IPS-NIHi11 (cell line): ENCODE measurements around the gene HPCAL4.
A peak's percentile ranks its signal among the peaks of the same experiment; 100 is the strongest.

Source experiments
- DNase-seq: peaks from one replicate; pipeline ENCODE4 v3.0.0; 2012; ENCODE audit warnings: mixed read lengths, low spot score

HPCAL4 gene

DNA sequence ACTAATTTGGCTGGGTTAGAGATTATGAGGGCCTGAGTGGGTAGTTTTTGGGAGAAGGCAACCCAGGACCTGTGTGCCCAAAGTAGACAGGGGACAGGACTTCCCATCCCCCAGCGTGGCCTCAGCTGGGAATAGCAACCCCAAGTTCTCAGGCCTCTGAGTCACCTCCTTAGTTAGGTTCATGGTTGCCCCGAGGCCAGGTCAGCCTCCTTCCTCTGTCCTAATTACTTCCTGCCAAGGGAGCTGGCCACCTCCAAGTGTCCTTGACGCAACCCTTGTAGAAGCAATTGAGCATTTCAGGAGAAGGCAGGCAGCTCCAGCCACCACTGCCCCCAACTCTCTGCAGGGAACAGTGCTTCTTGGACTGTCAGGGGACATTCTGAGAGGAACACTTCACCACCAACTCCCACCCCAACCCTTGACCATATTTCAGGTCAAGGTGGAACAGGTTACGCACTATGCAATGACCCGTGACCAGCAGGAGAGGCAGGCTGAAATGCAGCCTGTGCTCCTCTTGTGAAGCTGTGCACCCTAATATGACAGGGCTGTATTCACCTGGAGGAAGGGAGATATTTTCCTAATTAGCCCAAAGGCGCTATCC is 14.2 kb downstream of the HPCAL4 start:
- no peak for DNase-seq

DNA sequence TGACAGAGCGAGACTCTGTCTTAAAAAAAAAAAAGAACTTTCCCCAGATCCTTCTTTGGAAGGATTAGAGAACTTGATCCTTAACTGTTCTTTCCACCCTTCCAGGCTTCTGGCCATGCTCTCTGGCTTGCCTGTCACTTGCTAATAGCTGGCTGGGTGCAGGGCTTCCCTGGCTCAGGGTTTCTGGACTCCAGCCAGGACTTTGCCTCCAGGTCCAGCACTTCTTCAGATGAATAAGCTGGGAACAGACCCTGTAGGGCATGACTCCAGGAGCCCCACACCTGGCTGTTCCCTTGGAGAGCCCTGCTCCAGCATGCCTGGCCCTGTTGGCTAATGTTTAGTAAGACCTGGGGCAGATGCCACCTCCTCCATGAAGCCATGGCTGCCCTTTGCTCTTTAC is 16.0 kb downstream of the HPCAL4 start:
- DNase-seq: no peak

DNA sequence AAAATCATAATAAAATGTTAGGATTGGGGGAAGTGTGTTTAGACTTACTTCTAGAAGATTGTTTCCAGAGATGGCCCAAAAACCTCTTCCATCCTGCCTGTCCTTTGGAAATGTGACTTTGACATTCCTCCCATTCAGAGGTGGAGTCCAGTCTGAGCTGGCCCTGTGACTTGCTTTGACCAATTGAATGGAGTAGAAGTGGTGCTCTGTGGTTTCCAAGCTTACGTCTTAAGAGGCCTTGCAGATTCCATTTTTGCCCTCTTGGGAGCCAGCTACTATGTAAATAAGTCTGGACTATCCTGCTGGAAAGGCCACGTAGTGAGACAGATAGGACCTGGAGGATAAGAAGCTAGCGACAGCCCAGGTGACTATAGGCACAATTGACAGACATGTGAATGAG is 18.0 kb downstream of the HPCAL4 start:
- no peak for DNase-seq

DNA sequence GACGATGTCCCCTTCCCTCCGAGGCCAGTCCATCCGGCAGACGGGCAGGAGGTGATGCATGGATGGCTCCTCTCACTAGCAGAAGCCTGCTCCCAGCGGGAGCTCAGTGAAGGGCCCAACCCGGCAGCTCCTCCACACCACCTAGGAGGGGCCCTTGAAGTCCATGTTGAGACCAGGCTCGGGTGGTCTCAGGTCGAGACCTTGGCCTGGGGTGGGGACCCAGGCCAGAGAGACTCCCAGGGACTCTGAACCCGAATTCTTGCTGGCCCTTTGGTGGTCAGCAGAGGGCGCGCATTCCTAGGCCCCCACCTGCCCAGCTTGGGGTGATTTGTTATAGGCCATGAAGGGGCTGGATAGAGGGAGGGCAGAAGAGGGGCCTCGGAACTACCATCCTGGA is 18.7 kb downstream of the HPCAL4 start:
- DNase-seq: peak; percentile 73

DNA sequence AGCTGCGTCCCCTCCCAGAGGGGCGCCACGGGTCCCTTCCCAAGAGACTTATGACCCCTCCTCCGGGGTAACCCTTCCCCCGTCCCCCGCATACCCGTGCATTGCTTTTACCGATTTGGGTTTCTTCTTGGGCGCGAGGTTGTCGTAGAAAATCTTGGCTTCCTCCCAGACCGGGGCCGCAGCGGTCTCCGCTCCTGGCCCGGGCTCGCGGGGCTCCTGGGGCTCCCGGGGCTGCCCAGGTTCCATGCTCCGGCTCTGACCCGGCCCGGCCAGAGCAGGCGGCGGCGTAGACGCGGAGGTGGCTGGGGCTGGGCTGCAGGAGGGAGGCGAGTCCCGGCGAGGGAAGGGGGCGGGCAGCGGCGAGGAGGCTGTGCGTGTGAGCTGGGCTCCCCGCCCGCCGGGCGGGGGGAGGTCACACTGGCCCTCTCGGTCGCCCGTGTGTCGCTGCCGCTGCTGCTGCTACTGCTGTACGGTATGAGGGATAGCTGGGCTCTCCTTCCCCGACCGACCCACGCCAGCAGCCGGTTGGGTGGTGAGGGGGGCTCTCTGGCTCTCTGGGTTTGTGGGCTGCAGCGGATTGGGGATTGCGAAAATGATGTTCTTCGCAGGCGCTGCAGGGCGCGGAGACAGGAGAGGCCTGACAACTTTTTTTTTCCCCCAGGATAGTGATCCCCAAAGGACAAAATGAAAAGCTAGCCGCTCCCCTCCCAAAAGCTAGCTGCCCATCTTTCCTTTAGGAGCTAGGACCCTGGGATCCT is 19.3 kb downstream of the HPCAL4 start, which contains the start of gene NT5C1A:
NT5C1A (minus strand) TSS at position 315 of the 758 bp plus-strand sequence; CDS start at position 246, 69 bp downstream.
- peak; percentile 77 for DNase-seq

DNA sequence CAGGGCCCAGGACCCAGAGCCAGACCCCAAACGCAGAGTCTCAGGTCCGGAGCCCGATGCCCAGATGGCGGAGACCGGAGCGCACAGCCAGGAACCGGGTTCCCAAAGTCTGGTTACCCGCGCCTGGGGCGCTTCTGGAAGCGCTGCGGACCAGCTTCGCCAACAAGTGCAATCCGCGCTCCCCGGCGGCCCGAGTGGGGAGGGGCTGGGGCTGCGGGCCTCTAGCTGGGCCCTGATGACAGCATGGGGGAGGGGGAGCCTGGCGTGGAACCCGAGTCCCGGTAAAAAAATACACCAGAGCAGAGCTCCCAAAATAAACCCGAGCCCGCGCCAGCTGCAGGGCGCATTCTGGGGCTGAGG is 19.8 kb downstream of the HPCAL4 start:
- DNase-seq: peak; percentile 69

DNA sequence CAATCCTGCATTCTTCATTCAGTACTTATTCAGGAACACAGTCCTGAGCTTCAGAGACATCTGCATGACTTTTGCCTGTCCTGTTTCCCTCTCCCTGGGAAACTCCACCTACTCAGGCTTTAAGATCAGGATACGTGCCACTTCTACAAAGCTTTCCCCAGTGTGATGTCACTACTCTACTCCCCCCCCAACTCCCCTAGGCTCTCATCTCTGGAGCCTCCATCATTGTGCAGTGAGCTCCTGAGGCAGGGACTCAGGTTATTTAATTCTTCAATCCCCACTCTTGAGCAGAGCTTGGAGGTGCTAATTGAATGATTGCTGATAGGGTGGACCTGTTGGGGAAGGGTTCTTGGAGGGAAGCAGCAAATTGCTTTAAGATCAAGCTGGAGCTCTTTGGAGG is 20.5 kb downstream of the HPCAL4 start:
- no peak for DNase-seq

DNA sequence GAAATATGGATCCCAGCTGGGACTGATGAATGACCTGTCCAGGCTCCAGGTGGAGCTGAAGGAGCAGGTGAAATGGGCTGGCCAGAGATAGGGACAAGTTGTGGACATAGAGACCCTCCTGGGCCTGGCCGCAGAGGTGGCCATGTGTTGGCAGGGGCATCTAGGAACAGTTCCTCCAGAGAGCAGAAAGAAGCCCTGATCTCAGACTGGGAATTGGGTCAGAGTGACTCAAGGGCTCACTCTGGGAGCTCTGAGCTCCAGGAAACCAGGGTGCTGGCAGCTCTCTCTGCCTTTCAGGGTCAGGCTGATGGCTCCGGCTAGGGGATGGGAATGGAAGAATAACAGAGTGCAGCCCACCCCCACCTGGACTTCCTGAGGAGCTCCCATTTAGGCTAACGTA is 22.3 kb downstream of the HPCAL4 start:
- DNase-seq: no peak

DNA sequence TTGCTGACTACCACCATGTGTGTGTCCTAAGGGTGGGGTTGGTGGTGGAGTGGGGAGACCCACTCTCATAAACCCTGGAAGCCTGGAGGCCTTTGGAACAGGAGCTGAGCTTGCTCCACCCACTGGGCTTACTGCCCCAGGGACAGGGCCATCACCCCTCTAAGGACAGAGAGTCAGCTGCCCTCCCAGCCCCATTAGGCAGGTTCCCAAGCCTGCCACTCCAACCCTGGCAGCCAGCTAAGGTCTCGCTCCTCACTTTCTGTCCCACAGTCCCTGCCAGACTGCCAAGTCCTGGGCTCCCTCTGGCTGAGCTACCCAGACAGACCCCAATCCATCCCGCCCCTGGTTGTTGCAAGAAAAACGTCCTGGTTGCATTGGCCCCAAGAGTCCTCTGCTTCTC is 23.1 kb downstream of the HPCAL4 start:
- DNase-seq: no peak

DNA sequence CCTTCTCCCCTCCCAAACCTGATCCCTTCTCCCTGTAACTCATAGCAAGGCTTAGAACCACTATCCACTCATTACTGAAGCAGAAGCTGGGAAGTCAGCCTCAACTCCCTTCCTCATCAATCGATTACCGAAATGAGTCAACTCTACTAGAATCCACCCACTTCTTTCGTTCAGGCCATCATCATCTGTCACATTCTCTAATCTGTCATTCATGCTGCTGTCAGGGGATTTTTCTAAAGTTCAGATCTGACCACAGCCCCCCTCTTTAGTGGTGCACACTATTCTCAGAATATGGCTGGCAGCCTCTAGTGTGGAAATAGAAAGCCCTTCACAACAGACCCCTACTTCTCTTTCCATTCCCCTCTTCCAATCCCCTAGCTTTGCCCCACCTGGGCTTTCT is 24.5 kb downstream of the HPCAL4 start:
- no peak for DNase-seq

DNA sequence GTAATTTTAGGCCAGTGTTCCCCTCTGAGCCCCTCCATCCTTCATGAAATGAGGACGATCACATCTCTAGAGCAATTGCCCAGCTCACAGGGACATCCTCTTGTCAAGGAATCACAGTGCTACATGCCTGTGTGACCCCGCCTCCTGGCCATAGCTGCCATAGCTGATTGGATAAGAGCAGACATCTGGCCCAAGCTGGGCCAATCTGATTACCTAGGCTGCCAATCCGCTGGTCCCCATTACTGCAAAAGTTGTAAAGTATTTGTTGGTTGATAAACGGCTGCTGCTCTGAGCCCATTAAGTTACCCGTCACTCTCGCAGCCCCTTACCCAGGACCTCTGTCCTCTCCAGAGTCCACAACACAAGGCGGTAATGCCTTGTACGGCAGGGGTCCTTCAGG is 27.7 kb downstream of the HPCAL4 start:
- peak; percentile 44 for DNase-seq

DNA sequence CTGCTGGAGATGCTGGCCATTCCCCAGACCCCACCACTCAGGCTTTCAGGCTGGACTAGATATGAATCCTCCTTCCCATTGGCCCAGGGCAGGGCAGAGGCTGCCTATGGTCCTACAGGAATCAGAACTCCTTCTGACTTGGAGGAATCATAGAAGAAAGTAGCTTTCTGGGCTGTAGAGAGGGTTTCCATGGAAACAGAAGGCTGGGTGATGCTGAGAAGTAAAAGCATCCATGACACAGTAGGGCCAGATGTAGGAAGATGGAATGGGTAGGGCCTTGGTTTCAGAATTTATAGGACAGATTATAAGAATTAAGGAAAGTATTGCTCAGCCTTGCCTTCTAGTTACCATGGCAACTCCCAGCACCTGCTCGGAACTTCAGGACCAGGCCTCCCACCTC is 28.4 kb downstream of the HPCAL4 start:
- DNase-seq: no peak

DNA sequence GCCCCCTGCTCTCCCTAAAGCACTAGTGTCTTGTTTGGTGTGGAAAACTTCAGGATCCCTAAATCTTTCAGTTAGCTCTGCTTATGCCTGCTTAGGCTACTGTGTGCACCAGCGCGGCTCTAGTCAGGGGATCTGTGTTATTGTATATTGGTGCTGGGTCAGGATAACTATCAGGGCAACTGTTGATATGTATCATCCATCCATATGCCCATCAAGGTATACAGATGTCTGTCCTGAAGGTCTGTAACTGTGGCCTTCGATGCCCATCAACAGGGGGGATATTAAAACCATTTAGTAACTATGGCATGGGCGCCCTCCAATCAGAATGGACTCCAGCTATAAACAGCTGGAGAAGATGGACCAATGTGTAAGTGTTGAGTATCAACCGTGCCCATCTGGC is 31.7 kb downstream of the HPCAL4 start:
- no peak for DNase-seq

DNA sequence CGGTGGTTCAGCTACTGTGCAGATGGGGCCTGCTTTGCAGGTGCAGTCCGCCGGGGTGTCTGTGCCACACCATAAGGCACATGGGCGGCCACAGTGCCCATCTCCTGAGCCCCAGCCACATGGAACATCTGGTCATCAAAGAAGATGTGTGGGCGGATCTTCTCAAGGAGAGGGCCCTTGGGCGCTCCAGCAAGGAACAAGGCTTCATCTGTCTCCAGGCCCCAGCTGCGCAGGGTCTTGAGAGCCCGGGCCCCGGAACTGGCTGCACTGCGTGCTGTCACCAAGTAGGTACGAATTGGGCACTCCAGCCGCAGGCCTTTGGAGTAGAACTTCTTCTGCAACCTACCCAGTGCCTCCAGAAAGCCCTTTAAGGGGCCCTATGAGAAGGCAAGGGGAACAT is 32.1 kb downstream of the HPCAL4 start:
- DNase-seq: no peak

DNA sequence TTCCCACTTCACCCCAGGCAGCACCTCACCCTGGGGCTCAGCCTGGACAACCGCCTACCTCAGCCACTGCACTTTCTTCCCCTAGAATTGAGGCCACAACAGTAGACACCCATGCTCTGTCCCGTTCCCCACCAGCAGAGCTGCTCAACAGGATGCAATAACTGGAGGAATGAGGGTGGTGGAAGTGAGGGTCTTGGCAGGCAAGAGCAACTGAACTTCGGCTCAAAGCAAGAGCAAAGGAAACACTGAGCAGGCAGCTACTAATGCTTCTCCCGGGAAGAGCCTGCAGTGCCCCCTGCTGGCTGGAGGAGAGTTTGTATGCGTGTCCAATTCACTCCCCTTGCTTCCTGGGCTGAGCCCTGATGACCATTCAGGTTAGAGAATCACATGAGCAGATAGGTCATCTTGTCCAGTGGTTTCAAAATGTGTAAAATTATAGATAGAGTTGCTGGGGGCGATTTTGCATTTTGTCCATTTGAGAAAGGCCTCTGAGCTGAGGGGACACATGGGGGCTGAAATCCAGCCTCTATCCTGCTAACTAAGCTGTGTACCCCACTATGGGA is 33.2 kb downstream of the HPCAL4 start:
- peak; percentile 82 for DNase-seq

DNA sequence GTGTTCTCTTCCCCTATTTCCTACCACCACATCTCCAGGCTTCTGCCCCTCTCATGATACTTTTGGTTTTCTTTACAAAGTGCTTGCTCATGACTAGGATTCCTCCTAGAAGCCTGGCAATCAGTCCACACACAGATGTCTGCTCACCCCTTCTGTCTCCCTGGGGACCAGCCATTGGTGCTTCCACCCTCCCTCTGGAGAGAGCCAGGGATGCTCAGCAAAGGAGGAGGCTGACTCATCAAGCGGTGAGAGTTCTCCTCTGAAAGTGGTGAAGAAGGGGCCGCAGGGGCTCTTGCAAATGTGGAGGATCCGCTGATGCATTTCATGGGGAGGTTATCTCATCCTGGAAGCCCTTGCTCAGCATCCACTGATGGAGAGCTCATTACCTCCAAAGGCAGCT is 33.8 kb downstream of the HPCAL4 start:
- DNase-seq: no peak

DNA sequence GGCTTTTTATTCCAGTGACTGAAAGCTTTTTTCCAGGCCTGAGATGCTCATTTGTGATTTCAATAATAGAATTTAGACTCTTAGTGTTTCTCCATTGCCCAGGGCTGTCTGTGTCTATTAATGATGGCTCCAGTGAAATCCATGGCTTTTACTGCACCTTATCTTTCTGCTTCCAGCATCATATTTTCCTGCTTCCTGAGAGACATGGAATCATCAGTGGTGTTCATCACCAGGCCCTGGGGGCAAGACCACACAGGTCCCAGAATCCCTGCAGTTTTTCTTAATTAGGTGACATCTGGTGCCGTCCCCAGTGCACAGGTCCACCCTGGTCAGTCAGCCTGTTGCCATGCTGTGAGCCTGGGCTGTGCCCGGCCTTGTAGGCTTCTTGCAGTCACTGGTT is 34.8 kb downstream of the HPCAL4 start:
- DNase-seq: no peak

DNA sequence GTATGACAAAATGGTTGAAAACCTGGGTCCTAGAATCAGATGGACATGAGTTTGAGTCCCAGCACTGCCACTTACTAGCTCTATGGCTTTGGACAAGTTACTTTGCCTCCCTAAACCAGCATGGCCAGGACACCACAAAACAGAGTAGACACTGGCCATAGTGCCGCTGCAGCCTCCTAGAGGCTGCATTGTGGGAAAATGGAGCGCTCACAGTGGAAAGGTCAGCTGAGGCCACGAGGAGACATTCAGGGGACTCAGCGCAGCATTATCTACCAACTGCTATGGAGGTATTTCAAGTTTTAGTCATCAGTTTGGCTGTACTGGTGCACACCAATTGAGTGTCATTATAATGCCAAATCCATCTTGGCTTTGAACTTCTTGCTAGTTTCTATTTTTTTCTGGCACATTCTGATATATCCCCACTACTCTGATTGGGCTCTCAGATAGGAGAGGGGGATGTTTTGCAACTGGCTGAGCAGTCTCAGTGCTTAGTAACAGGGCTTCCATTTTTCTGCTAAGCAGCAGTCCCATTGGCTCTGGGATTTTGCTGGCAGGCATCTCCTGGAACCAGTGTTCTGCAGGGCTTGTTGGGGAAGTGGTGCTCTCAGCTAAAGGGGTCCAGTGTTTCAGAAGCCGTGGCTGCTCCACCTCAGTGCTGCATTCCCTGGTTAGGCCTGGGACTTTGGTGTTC is 35.5 kb downstream of the HPCAL4 start:
- DNase-seq: no peak

DNA sequence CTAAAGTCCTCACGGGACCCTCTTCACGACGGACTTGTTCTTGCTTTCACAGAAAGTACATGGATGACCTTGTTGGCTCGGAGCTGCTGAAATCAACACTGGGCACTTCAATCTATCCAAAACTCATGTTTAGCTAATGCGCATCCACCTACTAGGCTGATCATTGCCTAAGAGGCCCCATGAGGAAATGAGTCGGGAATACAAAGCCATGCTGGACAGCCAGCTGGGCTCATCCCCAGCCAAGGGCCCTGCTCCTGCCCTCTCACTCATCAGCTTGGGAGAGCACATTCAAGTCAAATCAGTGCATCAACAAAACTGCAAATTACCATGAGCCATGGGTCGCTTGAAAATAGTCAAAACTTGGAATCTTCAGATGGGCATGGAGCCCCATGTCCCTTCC is 36.9 kb downstream of the HPCAL4 start:
- DNase-seq: no peak

DNA sequence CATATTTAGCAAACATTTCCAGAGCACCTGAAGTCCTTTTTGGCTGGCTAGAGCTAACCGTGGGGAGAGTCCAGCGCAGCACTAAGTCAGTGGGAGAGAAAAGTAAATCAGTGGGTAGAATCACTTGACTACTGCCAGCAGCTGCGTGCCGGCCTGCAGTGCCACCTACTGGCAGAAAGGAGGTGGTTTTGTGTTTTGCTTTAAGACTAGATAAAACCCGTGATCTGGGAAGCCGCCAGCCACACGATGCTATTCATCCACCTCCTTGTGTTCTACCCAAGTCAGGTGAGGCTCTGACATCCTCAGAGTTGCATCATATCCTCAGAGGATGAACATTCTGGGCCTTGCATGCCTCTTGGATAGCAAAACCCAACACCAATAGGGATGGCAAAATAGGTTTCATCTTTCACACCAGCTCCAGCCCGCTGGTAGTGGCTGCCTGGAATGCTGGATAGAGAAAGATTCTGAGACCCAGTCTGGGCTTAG is 37.6 kb downstream of the HPCAL4 start:
- DNase-seq: peak; percentile 71

DNA sequence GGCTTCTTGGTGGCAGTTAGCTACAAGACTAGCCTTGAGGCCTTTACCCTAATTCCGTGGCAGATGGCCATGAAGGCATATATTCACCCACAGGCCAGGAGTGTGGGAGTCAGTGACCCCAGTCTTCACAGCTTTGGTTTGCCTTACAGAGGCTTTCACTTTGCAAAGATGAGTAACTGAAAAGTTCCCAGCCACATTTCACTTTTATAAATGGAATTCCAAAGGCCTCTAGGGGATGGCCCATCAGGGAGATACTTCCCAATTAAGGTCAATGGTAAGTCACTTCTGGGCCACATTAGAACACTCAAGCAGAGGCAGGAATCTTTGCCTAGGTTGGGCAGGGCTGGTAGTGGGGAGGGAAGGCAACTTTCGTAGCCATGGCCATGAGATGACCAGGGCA is 38.7 kb downstream of the HPCAL4 start:
- DNase-seq: no peak

DNA sequence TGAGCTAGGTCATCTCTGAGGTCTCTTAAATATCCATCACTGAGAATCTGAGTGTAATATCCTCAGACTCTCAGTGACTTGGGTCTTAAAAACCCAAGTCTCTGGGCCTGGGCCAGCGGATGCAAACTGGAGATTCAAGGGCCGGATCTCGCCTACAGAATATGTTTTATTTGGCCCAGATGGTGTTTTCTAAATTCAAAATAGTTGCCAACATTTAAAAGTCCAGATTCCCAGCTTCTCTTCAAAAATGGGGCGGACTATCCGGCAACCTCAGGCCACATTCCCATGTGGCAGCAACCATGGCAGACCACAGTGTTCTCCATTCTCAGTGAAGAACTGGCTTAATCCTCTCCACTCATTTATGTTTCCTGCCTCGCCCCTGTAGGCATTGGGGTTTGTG is 39.1 kb downstream of the HPCAL4 start:
- no peak for DNase-seq

DNA sequence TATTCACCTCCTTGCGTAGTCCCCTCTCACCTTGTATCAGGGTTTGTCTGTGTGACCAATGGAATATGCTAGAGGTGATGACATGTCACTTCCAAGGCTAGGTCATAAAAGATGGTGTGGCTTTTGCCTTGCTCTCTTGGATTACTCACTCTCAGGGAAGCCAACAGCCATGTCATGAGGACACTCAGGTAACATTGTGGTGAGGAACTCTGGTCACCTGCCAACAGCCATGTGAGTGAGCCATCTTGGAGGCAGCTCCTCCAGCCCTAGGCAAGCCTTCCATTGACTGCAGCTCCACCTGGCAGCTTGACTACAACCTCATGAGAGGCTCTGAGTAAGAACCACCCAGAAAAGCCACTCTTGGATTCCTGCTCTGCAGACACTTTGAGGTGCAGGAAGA is 40.8 kb downstream of the HPCAL4 start:
- DNase-seq: no peak
